ENCODE data around the gene UCK1. TPM values are rescaled to one million over a fixed set of nuclear protein-coding genes. Genes with fewer than 3 reads are reported as not detected.

The UCK1 gene
- total RNA-seq, 1 donor from 2014 or later, result 23.5 TPM

Other genes with a start within 250 kb of the UCK1 start
- gene PLPP7, start 241.5 kb downstream of the UCK1 start, total RNA-seq, result 107 TPM
- 142 TPM for gene PRRC2B, start 137.2 kb downstream of the UCK1 start, total RNA-seq
- 21.2 TPM for gene POMT1, start 28.3 kb downstream of the UCK1 start, total RNA-seq
- gene PRRT1B, start 14.3 kb upstream of the UCK1 start, total RNA-seq, result not detected
- gene RAPGEF1, start 208.8 kb upstream of the UCK1 start, total RNA-seq, result 125 TPM